DMS 273 (cell line): ENCODE results near the gene ACTBL2.
"Not testable (repeated sequence)": the region's sequence is repeated elsewhere in the genome, so short reads cannot be mapped to it uniquely, and the experiment has no call there.

Experiments used
- DNase-seq: peaks from one replicate; lab custom pipeline; 2025; ENCODE audit not compliant: unreplicated experiment; lab: John Stamatoyannopoulos, UW

The ACTBL2 gene

GRCh38 chr5:57494104-57495098 lies 11.8 kb upstream of the ACTBL2 start:
- DNase-seq, result peak; percentile 93

GRCh38 chr5:57493034-57493433 lies 10.4 kb upstream of the ACTBL2 start:
- no peak for DNase-seq

GRCh38 chr5:57492632-57493031 lies 10.0 kb upstream of the ACTBL2 start:
- DNase-seq, result no peak

DNA sequence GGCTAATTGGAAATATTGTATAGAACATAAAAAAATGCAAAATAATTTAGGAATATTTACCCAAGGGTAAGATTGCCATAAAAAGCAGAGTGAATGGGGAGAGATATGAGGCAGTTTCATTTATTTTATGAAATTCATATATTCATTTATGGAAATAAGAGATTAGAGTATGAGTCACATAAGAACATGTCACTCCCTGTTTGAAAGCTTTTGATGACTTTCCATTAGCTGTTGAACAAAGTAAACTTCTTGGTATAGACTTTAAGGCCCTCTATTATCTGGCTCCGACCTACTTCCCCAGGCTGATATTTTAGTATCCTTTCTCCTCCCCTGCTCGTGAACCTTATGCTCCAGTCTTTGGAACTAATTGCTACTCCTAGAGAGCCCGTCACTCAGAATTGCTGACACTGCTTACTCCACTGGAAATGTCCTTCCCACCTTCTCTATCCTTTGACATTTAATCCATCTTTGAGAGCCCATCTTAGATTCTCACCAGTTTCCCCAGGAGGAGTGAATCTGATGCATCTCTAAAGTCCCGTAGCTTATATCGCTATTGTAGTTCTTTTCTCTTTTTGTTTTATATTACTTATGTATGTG lies 8.9 kb upstream of the ACTBL2 start:
- no peak for DNase-seq

DNA sequence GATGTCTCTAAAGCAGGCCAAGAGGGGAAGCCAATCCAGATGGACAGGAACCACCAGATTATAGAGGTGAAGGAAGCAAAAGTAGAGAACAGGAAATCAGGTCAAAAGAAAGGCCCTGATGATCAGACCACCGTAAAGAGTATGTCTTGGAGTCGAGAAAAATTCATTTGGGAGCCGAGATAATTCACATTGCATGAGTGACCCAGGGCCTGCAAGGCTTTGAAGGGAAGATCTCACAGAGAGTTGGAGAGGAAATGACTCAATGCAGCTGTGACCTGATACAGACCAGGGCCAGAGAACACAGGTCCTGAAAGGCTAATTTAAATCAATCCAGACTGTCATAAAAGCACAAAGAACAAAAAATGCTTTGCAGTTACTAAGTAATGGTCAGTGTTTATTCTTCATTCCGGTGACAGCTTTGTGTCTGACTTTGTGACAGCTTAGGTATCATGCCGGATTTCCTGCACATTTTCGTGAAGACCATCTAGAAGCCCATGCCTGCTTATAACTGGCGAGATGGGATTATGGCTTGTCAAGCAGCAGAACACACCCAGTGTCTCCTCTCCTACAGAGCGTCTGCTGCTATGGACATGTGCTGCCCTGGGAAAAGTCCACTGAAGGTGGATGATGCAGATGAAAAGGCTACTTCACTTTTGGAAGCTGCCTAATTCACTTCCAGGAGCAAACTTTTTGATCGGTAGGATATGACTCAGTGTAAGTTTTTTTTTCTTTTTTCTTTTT lies 5.8 kb upstream of the ACTBL2 start:
- DNase-seq, result no peak

DNA sequence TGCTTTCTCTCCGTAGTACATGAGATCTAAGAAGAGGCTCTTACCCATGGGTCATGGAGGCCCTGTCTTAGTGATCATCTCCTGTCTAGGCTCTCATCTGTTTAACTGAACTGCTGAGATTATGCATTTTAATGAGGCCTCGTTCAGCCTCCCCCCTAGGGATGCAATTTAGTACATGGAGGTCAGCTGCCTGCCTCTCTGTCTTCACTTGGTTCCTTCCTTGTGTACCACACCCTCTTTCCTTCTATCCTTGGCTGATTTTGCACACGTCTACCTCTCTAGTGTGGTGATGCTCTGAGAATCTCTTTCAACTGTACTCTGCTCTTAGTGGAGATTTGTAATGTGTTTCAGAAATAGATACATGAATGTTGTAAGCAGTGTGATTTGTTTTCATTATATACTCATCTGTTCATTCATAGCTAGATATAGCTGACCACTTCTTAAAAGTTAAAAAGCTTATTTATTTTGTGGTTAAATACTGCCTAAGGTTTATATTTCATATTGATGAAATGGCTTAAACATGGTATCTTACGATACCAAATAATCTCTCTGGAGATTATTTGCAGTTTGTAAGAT lies 3.5 kb upstream of the ACTBL2 start:
- no peak for DNase-seq

- DNase-seq, result no peak
Measured at GRCh38 chr5:57478826-57479225, 3.8 kb downstream of the ACTBL2 start.

GRCh38 chr5:57476601-57477056 lies 6.0 kb downstream of the ACTBL2 start:
- DNase-seq, result no peak

- no peak for DNase-seq
Measured at GRCh38 chr5:57470339-57470738, 12.3 kb downstream of the ACTBL2 start.

DNA sequence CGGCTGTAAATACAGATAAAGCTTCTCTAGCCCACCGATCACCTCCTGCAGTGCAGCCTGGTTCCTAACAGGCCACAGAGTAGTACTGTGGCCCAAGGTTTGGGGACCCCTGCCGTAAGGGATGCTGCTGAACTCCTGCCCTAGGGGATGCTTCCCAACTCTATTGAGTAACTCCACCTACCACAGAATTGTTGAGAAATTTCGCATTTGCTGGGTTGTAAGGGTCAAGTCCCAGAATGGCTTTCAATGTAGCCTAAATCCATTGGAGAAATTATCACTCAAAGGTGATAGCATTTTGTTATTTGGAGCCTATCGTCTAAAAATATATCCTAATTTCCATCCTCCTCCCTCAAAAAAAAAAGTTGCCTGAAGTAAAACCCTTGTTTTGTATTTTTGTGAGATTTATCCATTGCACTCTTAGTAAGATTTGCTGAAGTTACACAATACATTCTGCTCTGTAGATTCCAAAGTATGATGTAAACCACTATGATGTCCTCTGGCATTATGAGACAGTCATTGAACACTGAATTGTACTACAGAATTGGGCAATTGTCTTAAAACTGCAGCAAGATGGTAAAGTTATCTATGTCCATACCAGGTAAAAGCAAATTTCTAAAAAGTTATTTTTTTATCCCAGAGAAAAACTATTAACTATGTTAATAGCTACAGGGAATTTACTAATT lies 14.0 kb downstream of the ACTBL2 start:
- DNase-seq, result no peak

GRCh38 chr5:57466544-57466943 lies 16.1 kb downstream of the ACTBL2 start:
- no peak for DNase-seq

- not testable (repeated sequence) for DNase-seq
Measured at GRCh38 chr5:57460056-57460455, 22.6 kb downstream of the ACTBL2 start.

GRCh38 chr5:57458443-57458842 lies 24.2 kb downstream of the ACTBL2 start:
- no peak for DNase-seq

GRCh38 chr5:57456531-57457135 lies 26.0 kb downstream of the ACTBL2 start:
- DNase-seq, result peak; percentile 58

GRCh38 chr5:57455511-57456455 lies 26.8 kb downstream of the ACTBL2 start:
- no peak for DNase-seq

DNA sequence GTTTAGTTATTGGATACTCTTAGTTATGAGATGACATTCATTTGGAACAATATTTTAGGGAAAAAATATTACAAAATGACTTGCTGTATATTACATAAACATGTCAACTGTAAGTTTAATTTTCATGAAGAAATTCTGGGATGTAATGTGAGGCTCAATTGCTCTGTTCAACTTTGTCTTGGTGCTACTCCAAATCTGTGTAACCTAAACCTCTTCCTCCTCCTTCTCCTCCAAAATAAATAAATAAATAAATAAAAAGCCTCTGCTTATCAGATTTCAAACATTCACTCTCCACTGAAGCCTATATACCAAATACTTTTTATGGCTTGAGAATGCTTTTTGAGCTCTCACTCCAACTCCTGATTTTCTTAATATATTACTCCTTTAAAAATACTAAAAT lies 27.7 kb downstream of the ACTBL2 start:
- DNase-seq, result no peak

DNA sequence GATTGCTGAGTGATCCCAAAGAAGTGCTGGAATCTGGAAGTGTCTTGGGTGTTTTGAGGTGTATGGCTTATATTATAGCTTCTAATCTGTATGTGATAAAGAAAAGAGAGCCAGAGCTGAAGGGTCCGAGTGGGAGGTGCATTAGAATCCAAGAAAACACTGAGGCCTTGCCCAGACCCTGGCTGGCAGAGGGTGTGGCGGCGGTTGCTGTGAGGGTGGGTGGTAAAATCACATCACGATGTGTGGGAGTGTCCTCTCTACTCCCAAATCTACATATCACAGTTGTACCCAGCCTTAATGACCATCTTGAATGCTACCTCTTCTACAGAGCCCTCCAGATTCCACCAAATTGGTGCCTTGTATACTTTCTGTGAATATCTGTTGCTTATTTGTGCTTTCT lies 28.9 kb downstream of the ACTBL2 start:
- no peak for DNase-seq

GRCh38 chr5:57452885-57453284 lies 29.7 kb downstream of the ACTBL2 start:
- DNase-seq, result no peak
